Prostate gland (tissue), 2 donors: ENCODE measurements around the gene GPR4.

ENCODE experiments used
- POLR2AphosphoS5 ChIP-seq: sonication (generic); formaldehyde crosslinking; IDR thresholded peaks from one replicate; pipeline ENCODE4 v1.6.1; 2017; ENCODE audit warnings: antibody characterized with exemption
- TF ChIP-seq, protein P1 (sequence below), 4 experiments: fragments of 200-600 bp in 2 of 4; fragments of 450-650 bp in 2 of 4; sonication (generic) in 2 of 4; IDR thresholded peaks; 1 replicate in 3 of 4; 2 replicates in 1 of 4; pipeline ENCODE4 v1.5.1; 2016 to 2019; ENCODE audit warnings: antibody characterized with exemption in 4 of 4, mild to moderate bottlenecking in 2 of 4, moderate library complexity in 2 of 4

DNA sequence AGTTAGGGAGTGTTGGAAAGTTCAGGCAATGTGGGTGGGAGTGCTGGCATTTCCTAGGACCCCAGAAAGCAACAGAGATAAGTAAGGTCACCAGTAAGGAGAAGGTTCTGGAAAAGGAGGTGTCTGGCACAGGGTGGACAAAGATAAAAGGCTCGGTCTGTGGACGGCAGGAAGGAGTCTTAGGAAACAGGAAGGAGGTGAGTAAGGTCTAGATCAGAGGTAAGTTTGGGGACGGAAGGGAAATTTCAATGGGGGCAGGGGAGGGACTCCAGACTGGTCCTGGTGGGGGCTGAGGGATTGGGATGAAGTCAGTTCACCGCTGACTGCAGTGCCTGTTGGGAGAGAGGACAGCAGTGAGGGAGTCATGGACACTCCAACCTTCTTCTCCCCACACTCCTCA is 9.6 kb downstream of the GPR4 start:
- TF ChIP-seq, protein P1, sequence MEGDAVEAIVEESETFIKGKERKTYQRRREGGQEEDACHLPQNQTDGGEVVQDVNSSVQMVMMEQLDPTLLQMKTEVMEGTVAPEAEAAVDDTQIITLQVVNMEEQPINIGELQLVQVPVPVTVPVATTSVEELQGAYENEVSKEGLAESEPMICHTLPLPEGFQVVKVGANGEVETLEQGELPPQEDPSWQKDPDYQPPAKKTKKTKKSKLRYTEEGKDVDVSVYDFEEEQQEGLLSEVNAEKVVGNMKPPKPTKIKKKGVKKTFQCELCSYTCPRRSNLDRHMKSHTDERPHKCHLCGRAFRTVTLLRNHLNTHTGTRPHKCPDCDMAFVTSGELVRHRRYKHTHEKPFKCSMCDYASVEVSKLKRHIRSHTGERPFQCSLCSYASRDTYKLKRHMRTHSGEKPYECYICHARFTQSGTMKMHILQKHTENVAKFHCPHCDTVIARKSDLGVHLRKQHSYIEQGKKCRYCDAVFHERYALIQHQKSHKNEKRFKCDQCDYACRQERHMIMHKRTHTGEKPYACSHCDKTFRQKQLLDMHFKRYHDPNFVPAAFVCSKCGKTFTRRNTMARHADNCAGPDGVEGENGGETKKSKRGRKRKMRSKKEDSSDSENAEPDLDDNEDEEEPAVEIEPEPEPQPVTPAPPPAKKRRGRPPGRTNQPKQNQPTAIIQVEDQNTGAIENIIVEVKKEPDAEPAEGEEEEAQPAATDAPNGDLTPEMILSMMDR (IDR thresholded peaks at IDR 0.05) = no peak
- no peak for TF ChIP-seq POLR2AphosphoS5
